Fibroblast of villous mesenchyme (primary cell): Measurements from ENCODE around the gene SALL4. TPM values are rescaled to one million over a fixed set of nuclear protein-coding genes. Genes with fewer than 3 reads are reported as not detected.

ENCODE experiments used
- DNase-seq: peaks from one replicate; pipeline ENCODE4 v3.0.0-alpha.2; 2010; ENCODE audit warnings: low read depth
- H3K4me3 ChIP-seq: 2 replicates; pipeline ENCODE4 v1.5.1; 2011; ENCODE audit warnings: low read depth, mild to moderate bottlenecking, low read length
- CTCF ChIP-seq: IDR thresholded peaks from 2 replicates; pipeline ENCODE4 v1.5.1; 2012; ENCODE audit warnings: low read depth, mild to moderate bottlenecking, low read length; ENCODE audit not compliant: insufficient read depth
- total RNA-seq: library from RNA; depleted of rRNA; stranded (reverse); fragments of >200 nt; gene quantifications from 2 replicates; pipeline ENCODE4 v1.2.3, GENCODE V29; 2012

Gene SALL4
- total RNA-seq, 1 donor = 0.43 TPM

- no peak for DNase-seq
- TF ChIP-seq CTCF = no peak
- no peak overlapping the region for H3K4me3 ChIP-seq
Observed at GRCh38 chr20:51736947-51737346, 65.4 kb downstream of the SALL4 start.

- no peak for DNase-seq
- H3K4me3 ChIP-seq = no peak overlapping the region
- no peak for TF ChIP-seq CTCF
Observed at GRCh38 chr20:51735728-51736600, 66.4 kb downstream of the SALL4 start.

GRCh38 chr20:51734876-51735720, 67.2 kb downstream of the SALL4 start:
- no peak for DNase-seq
- no peak for TF ChIP-seq CTCF
- H3K4me3 ChIP-seq = no peak overlapping the region

GRCh38 chr20:51733070-51733469, 69.3 kb downstream of the SALL4 start:
- TF ChIP-seq CTCF = no peak
- H3K4me3 ChIP-seq = no peak overlapping the region
- DNase-seq = no peak

Other genes starting within 250 kb of the SALL4 start
- 6.9 and 9.3 TPM in 2 replicates for gene ATP9A, start 34.1 kb downstream of the SALL4 start, total RNA-seq